H1 (cell line): ENCODE data around the gene KMT5B. TPM values are rescaled to one million over a fixed set of nuclear protein-coding genes. Genes with fewer than 3 reads are reported as not detected.

Experiments used
- CTCF ChIA-PET: fragments of 300-600 bp; sonication (Branson Sonifier 250); formaldehyde crosslinking; loops from one replicate; lab custom pipeline; 2021; ENCODE audit not compliant: partially characterized antibody; lab: Charles Lee
- POLR2A ChIA-PET: fragments of 300-600 bp; sonication (Branson Sonifier 250); formaldehyde crosslinking; loops from one replicate; lab custom pipeline; 2021; ENCODE audit warnings: inconsistent platforms; ENCODE audit not compliant: partially characterized antibody; lab: Charles Lee
- DNase-seq, 2 experiments: peaks; one replicate each; pipeline versions ENCODE4 v3.0.0 to v3.0.0-alpha.2; 2010 to 2022; ENCODE audit warnings: low spot score in 2 of 2, low read depth in 1 of 2, mixed read lengths in 1 of 2
- FAIRE-seq: peaks from 2 replicates; lab custom pipeline; 2011; peaks lifted over from hg19 to GRCh38; lab: Jason Lieb, UNC
- H2AFZ ChIP-seq: 2 replicates; pipeline ENCODE4 v1.8.1; 2012; ENCODE audit warnings: low read length, inconsistent platforms
- H2AK5ac ChIP-seq: 2 replicates; pipeline ENCODE4 v1.6.1; 2013; ENCODE audit warnings: low read depth, low read length
- H2BK120ac ChIP-seq: replicated peaks from 2 replicates; pipeline ENCODE3; 2013; ENCODE audit warnings: low read depth, low read length, inconsistent platforms
- H2BK12ac ChIP-seq: 2 replicates; pipeline ENCODE4 v1.6.1; 2013; ENCODE audit warnings: low read depth, low read length
- H2BK15ac ChIP-seq: 2 replicates; pipeline ENCODE4 v1.6.1; 2013; ENCODE audit warnings: low read length
- H2BK20ac ChIP-seq: 2 replicates; pipeline ENCODE4 v1.6.1; 2013; ENCODE audit warnings: low read length
- H2BK5ac ChIP-seq: 2 replicates; pipeline ENCODE4 v1.6.1; 2013; ENCODE audit warnings: low read depth, low read length
- H3K14ac ChIP-seq: 2 replicates; pipeline ENCODE4 v1.6.1; 2013; ENCODE audit warnings: inconsistent platforms; ENCODE audit not compliant: insufficient read length
- H3K18ac ChIP-seq: 2 replicates; pipeline ENCODE4 v1.6.1; 2013; ENCODE audit warnings: low read length; ENCODE audit errors: extremely low read depth
- H3K23ac ChIP-seq: 2 replicates; pipeline ENCODE4 v1.6.1; 2013; ENCODE audit warnings: inconsistent platforms; ENCODE audit not compliant: insufficient read length
- H3K23me2 ChIP-seq: 2 replicates; pipeline ENCODE4 v1.6.1; 2013; ENCODE audit warnings: low read depth, low read length
- H3K27ac ChIP-seq: 2 replicates; pipeline ENCODE4 v1.6.1; 2011; ENCODE audit warnings: low read depth, low read length, inconsistent platforms
- H3K27me3 ChIP-seq, 4 experiments: replicated peaks in 1 of 4; 1 replicate in 1 of 4; 2 replicates in 3 of 4; pipeline versions ENCODE4 v1.6.1 to v1.8.1; 2011 to 2013; ENCODE audit warnings: low read length in 3 of 4, mild to moderate bottlenecking in 3 of 4, inconsistent platforms in 2 of 4, mixed read lengths in 2 of 4, moderate library complexity in 1 of 4; ENCODE audit not compliant: control insufficient read depth in 3 of 4, insufficient read depth in 3 of 4; ENCODE audit errors: extremely low read depth in 1 of 4
- H3K36me3 ChIP-seq, 4 experiments: 2 replicates each; pipeline versions ENCODE4 v1.6.1 to v1.8.1; 2011 to 2013; ENCODE audit warnings: mild to moderate bottlenecking in 4 of 4, low read length in 3 of 4, moderate library complexity in 2 of 4, control low read depth in 1 of 4, inconsistent platforms in 1 of 4; ENCODE audit not compliant: insufficient read depth in 4 of 4, control insufficient read depth in 2 of 4
- H3K4ac ChIP-seq: replicated peaks from 2 replicates; pipeline ENCODE3; 2013; ENCODE audit warnings: low read length, low read depth, mixed read lengths, inconsistent platforms; ENCODE audit not compliant: insufficient read length
- H3K4me1 ChIP-seq, 4 experiments: replicated peaks in 1 of 4; 1 replicate in 1 of 4; 2 replicates in 3 of 4; pipeline versions ENCODE4 v1.6.1 to v1.8.1; 2011 to 2013; ENCODE audit warnings: low read length in 3 of 4, inconsistent platforms in 2 of 4, mixed read lengths in 1 of 4; ENCODE audit not compliant: insufficient read depth in 4 of 4, control insufficient read depth in 3 of 4
- H3K4me2 ChIP-seq, 2 experiments: 2 replicates each; pipeline versions ENCODE4 v1.6.1 to v1.8.1; 2011 to 2013; ENCODE audit warnings: low read depth in 2 of 2, low read length in 2 of 2, control low read depth in 1 of 2, inconsistent platforms in 1 of 2, mild to moderate bottlenecking in 1 of 2; ENCODE audit not compliant: insufficient read depth in 1 of 2
- H3K4me3 ChIP-seq, 4 experiments: fragments of 200-600, 300-600 bp in 1 of 4; sonication (generic), shearing (Covaris generic), sonication (Bioruptor Twin) in 1 of 4; 2 replicates each; pipeline versions ENCODE4 v1.5.1 to v1.8.1; 2011 to 2016; ENCODE audit warnings: low read length in 4 of 4, low read depth in 3 of 4, control low read depth in 2 of 4, inconsistent platforms in 2 of 4, mild to moderate bottlenecking in 2 of 4, mixed read lengths in 1 of 4, moderate library complexity in 1 of 4; ENCODE audit not compliant: insufficient read depth in 2 of 4; ENCODE audit errors: extremely low read depth in 1 of 4
- H3K56ac ChIP-seq: replicated peaks from 2 replicates; pipeline ENCODE3; 2013; ENCODE audit warnings: low read depth, mild to moderate bottlenecking, mixed read lengths, low read length, inconsistent platforms; ENCODE audit not compliant: insufficient read length
- H3K79me1 ChIP-seq: 2 replicates; pipeline ENCODE4 v1.6.1; 2013; ENCODE audit warnings: low read depth, low read length, control low read depth
- H3K79me2 ChIP-seq, 2 experiments: 2 replicates each; pipeline versions ENCODE4 v1.6.1 to v1.8.1; 2012 to 2013; ENCODE audit warnings: low read length in 2 of 2, mild to moderate bottlenecking in 2 of 2, inconsistent platforms in 1 of 2; ENCODE audit not compliant: insufficient read depth in 2 of 2, control insufficient read depth in 1 of 2
- H3K9ac ChIP-seq, 4 experiments: replicated peaks in 1 of 4; 1 replicate in 1 of 4; 2 replicates in 3 of 4; pipeline versions ENCODE4 v1.6.1 to v1.8.1; 2011 to 2013; ENCODE audit warnings: low read depth in 3 of 4, low read length in 3 of 4, control low read depth in 2 of 4, mild to moderate bottlenecking in 2 of 4, moderate library complexity in 2 of 4, inconsistent platforms in 1 of 4; ENCODE audit errors: extremely low read depth in 1 of 4
- H3K9me3 ChIP-seq, 2 experiments: 2 replicates each; pipeline versions ENCODE4 v1.6.1 to v1.8.1; 2012 to 2013; ENCODE audit warnings: mild to moderate bottlenecking in 2 of 2, moderate library complexity in 2 of 2, control low read depth in 1 of 2, inconsistent platforms in 1 of 2, low read depth in 1 of 2, low read length in 1 of 2, mixed read lengths in 1 of 2; ENCODE audit not compliant: insufficient read depth in 2 of 2
- H4K20me1 ChIP-seq, 2 experiments: replicated peaks in 1 of 2; 2 replicates each; pipeline versions ENCODE3 to v1.8.1; 2011 to 2013; ENCODE audit warnings: inconsistent platforms in 2 of 2, low read length in 2 of 2, mild to moderate bottlenecking in 1 of 2; ENCODE audit not compliant: insufficient read depth in 2 of 2, control insufficient read depth in 1 of 2
- H4K5ac ChIP-seq: 2 replicates; pipeline ENCODE4 v1.6.1; 2013; ENCODE audit warnings: low read length, low read depth, mixed read lengths, inconsistent platforms; ENCODE audit not compliant: insufficient read length
- H4K8ac ChIP-seq: 2 replicates; pipeline ENCODE4 v1.8.0; 2013; ENCODE audit warnings: mild to moderate bottlenecking, moderate library complexity, low read length, inconsistent platforms; ENCODE audit not compliant: insufficient read depth; ENCODE audit errors: extremely low read depth
- H4K91ac ChIP-seq: replicated peaks from 2 replicates; pipeline ENCODE3; 2013; ENCODE audit warnings: low read length, mixed read lengths, inconsistent platforms; ENCODE audit not compliant: insufficient read length
- BRCA1 ChIP-seq: IDR thresholded peaks from 2 replicates; pipeline ENCODE4 v1.6.1; 2012; ENCODE audit warnings: low read depth, low read length, improper control_type of control experiment
- RNF2 ChIP-seq: fragments of 200-900, 300-1000 bp; sonication (generic); IDR thresholded peaks from 2 replicates; pipeline ENCODE4 v1.7.1; 2016; ENCODE audit warnings: borderline replicate concordance, low read depth, mild to moderate bottlenecking, antibody characterized with exemption, low read length; ENCODE audit not compliant: poor library complexity, severe bottlenecking; ENCODE audit errors: missing control alignments
- WGBS, 2 experiments: shearing (Covaris generic) in 1 of 2; methylation state at CpG; one replicate each; pipeline versions ENCODE4 v1.1.6 to v1.1.7; 2013 to 2015; ENCODE audit warnings: low lambda C conversion rate in 2 of 2, mixed read lengths in 2 of 2, inconsistent platforms in 1 of 2, low coverage in 1 of 2, missing lambda C conversion rate in 1 of 2; ENCODE audit not compliant: insufficient replicate concordance in 2 of 2, insufficient coverage in 1 of 2, insufficient read length in 1 of 2; ENCODE audit errors: extremely low coverage in 1 of 2, missing lambda C conversion rate in 1 of 2; 5-methylcytosine and 5-hydroxymethylcytosine counted together
- polyA plus RNA-seq, 7 experiments: library from polyadenylated mRNA; depleted of rRNA in 3 of 7; stranded (reverse) in 5 of 7; unstranded in 2 of 7; fragments of >200 nt in 5 of 7; fragments of 200-250 nt in 2 of 7; gene quantifications; 1 replicate in 5 of 7; 2 replicates in 1 of 7; 4 replicates in 1 of 7; pipeline versions ENCODE4 v1.2.1 to v1.2.3, GENCODE V29; 2011 to 2013; ENCODE audit warnings: missing spikeins in 2 of 7, mixed read lengths in 2 of 7
- total RNA-seq: library from RNA; stranded (reverse); fragmentation: NEBNext Ultra II Directional; extraction: Animal tissue kit (Norgen Biotek cat#: 25700); gene quantifications from 2 replicates; pipeline ENCODE4 v1.2.1, GENCODE V29; 2021

The KMT5B gene
- total and polyA plus RNA-seq, 2 of the 8 experiments (the other 6 are each of a cell fraction or from before 2014, with no cell fraction given) = 11.0 to 40.8 TPM

GRCh38 chr11:68258363-68258765 lies 45.3 kb upstream of the KMT5B start:
- POLR2A ChIA-PET = interaction anchor here (0.8 to 2.9 kb wide), 7 partner anchors 9 to 86 kb away, joined by 3 to 9 read pairs (median 4); no protein-coding TSS in a partner anchor
- FAIRE-seq = no peak

More at GRCh38 chr11:68258363-68258765, 45.3 kb upstream of the KMT5B start:
- no peak overlapping the region for H3K23ac ChIP-seq
- no peak overlapping the region for H2BK120ac ChIP-seq
- H3K79me2 ChIP-seq = no peaks in the 10 kb centered on the region
- no peak overlapping the region for H3K4ac ChIP-seq
- peaks cover 0 to 3% of the 10 kb centered on the region in 2 experiments for H4K20me1 ChIP-seq
- no peaks in the 10 kb centered on the region for H3K9me3 ChIP-seq
- H3K56ac ChIP-seq = no peak overlapping the region
- H2BK5ac ChIP-seq = no peak overlapping the region; the same call in 1 of the 2 replicates
- TF ChIP-seq RNF2 (no peak), BRCA1 (no peak)
- no peak overlapping the region for H3K27ac ChIP-seq
- H2AK5ac ChIP-seq = no peak overlapping the region
- H3K4me1 ChIP-seq = peaks cover 0 to 10% (median 4%) of the 10 kb centered on the region in 4 experiments; a peak in 5 of 7 replicates
- peaks cover 0 to 11% (median 4%) of the 10 kb centered on the region in 4 experiments; a peak in 2 of 7 replicates for H3K27me3 ChIP-seq
- no peak overlapping the region for H2BK15ac ChIP-seq
- no peak overlapping the region for H3K18ac ChIP-seq
- no peak overlapping the region for H3K4me3 ChIP-seq
- no peak overlapping the region for H2BK12ac ChIP-seq
- no peak overlapping the region for H2BK20ac ChIP-seq
- H2AFZ ChIP-seq = no peak overlapping the region
- no peak overlapping the region for H3K14ac ChIP-seq
- H4K8ac ChIP-seq = no peak overlapping the region
- H4K5ac ChIP-seq = no peak overlapping the region
- no peaks in the 10 kb centered on the region for H3K79me1 ChIP-seq
- 90% methylated on average over 13 of the region's 13 CpGs; no CpG with 5 or more reads in 1 of the 2 experiments for WGBS, 2 experiments
- H3K4me2 ChIP-seq = no peak overlapping the region
- CTCF ChIA-PET = interaction anchor here (0.7 to 7.0 kb wide), 29 partner anchors 9 to 207 kb away, joined by 3 to 141 read pairs (median 4); partner anchors contain the start of gene C11orf24
- no peaks in the 10 kb centered on the region for H3K23me2 ChIP-seq
- DNase-seq = no peak
- peaks cover 2 to 24% (median 9%) of the 10 kb centered on the region in 4 experiments; a peak in 7 of 8 replicates for H3K36me3 ChIP-seq
- no peak overlapping the region for H4K91ac ChIP-seq
- H3K9ac ChIP-seq = no peak overlapping the region
